GM21529 (cell line): ENCODE data around the gene WDR4.
"Not testable (repeated sequence)": the region's sequence is repeated elsewhere in the genome, so short reads cannot be mapped to it uniquely, and the experiment has no call there.

Source experiments
- ATAC-seq: cut with Tn5 transposase; IDR thresholded peaks from one replicate; pipeline ENCODE4 v1.9.1; 2021; ENCODE audit not compliant: unreplicated experiment

WDR4 gene

DNA sequence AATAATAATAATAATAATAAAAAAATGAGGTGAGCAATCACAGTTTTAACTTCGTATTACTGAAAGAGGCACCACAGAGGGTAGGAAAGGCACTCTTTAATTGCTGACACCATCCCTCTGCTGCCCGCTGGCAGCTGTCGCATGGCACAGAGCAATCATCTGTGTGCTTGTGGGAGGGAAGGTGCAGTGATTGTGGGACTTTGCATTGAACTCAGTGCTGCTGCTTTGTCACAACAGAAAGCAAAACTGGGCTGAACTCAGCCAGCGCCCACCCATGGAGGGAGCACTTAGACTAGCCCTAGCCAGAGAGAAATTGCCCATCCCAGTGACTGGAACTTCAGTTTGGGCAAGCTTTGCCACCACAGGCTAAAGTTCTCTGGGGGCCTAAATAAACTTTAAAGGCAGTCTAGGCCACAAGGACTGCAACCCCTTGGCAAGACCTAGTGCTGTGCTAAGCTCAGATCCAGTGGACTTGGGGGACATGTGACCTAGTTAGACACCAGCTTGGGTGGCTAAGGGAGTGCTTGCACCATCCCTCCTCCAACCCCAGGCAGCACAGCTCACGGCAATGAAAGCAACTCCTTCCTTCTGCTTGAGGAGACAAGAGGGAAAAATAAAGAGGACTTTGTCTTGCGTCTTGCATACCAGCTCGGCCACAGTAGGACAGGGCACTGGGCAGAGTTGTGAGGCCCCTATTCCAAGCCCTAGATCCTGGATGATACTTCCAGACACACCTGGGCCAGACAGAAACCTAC, 59.3 kb downstream of the WDR4 start:
- no peak for ATAC-seq

DNA sequence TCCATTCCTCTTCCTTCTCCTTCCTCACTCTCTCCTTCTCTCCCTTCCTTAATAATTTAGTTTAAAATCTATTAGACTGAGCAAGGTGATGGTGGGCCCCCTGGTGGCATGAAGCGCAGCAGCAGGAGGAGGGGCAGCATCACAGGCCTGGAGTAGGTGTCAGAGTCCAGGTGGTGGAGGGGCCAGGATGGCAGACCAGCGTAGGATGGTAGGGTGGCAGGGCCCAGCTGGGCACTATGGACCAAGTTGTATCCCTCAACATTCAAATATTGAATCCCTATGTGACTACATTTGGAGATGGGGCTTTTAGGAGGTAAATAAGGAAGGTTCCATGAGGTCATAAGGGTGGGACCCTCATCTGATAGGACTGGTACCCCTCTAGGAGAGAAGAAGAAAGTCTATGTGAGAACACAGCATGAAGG, 61.0 kb downstream of the WDR4 start:
- ATAC-seq, result no peak

DNA sequence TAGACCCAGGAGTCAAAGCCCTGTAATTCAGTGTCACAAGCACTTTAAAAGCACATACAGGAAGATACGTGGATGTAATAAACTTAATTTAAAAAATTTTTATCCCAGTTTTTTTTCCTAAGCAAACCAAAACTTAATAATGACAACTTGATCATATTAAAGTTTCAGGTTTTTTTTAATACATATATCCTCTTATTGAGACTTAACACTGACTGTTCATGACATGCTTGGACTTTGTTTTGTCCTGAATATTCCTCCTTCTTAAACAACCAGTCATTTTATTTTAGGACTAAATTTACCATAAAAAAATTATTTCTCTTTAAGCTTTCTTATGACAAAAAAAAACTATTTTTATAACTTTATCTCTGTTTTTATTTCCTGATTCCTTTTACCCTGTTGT, 64.1 kb downstream of the WDR4 start:
- ATAC-seq, result no peak

DNA sequence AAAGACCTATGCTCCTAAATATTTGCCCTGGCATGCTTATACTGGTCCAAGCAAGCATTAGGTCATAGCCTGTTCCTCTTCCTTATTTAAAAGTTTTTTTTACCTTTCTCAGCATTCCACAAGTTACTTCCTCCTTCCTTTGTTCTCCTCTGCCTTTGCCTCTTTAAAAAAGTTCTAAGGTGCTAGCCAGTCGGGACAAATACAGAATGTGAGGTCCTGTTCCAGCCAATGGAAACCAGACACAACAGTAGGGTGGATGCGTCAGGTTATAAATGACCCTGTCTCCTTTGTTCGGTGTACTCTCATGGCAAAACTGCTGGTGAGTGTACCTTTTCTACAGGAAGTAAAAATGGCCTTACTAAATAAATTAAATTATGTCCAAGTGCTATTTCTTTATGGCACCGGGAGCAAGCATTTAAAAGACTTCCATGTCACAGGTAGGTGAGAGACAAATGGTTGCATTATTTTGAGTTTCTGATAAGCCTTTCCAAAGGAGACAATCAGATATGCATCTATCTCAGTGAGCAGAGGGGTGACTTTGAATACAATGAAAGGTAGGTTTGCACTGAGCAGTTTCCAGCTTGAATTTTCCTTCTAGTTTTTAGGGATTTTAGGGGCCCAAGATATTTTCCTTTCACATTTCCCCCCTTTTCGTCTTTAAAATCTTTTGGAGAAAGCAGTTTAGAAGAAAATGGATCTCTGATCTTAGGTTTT, 66.7 kb downstream of the WDR4 start:
- not testable (repeated sequence) for ATAC-seq

DNA sequence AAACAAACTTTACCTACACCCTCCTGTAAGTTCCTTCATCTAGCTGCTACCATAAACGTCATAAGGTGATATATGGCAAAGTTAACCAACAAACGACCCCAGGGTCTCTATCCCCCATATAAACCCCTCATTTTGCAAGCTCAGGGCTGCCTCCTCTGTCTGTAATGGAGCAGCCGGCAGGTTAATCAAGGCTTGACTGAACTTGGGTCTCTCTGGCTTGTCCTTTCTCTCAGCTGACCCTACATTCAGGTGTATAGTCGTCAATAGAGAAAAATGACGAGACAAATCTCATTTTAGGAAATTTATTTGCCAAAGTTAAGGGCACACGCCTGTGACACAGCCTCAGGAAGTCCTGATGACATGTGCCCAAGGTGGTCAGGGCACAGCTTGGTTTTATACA, 67.4 kb downstream of the WDR4 start:
- no peak for ATAC-seq

DNA sequence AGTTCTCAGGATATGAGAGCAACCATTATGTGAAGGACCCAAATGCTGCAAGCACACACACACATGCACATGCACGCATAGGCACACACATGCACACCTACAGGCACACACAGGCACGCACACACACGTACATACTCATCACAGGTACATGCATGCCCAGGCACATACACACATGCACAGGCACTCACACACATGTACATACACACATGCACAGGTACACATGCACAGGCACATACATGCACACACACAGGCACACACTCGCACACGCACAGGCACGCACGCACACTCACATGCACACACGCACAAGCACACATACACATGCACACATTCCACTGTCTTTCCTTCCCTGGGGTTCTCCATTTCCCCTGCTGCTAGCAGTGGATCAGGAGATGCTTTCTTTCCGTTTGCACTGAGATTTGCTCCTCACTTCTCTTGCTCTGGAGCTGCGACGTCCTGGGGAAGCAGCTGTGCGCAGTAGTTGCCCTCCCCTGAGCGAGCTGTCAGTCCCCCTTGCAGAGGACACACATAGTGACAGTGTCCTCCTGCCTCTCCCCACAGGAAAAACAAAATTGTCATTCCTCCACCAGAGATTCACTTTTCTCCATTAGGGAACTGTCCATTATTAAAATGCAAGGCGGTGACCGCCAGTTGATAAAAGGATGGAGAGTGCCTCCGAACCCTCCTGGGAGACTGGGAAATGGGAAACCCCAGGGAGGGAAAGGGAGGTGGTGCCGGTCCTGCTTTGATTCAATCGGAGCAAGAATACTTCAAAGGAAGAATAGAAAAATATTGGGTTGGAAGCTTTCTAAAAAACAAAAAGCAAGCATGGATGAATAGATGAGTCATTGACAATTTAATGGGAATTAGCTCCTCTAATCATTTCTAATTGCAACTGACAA, 69.5 kb downstream of the WDR4 start:
- no peak for ATAC-seq

DNA sequence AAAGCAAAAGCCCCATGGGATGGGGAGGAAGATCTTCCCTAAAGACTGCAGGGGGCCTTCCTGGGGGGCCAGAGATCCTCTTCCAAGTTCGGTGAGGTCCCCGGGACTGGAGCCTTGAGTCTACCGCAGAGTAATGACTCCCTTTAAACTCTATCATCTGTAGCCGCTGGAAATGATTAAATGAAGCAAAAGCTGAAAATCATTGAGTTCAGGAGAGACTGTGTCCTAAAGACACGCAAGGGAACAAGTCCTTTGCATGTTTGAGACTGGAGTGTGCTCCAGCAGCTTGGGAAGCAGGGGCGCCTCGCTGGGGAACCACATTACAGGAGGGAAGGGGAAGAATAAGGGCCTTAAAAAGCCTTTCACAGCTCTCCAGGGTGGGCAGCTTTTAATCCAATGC, 70.2 kb downstream of the WDR4 start:
- no peak for ATAC-seq

DNA sequence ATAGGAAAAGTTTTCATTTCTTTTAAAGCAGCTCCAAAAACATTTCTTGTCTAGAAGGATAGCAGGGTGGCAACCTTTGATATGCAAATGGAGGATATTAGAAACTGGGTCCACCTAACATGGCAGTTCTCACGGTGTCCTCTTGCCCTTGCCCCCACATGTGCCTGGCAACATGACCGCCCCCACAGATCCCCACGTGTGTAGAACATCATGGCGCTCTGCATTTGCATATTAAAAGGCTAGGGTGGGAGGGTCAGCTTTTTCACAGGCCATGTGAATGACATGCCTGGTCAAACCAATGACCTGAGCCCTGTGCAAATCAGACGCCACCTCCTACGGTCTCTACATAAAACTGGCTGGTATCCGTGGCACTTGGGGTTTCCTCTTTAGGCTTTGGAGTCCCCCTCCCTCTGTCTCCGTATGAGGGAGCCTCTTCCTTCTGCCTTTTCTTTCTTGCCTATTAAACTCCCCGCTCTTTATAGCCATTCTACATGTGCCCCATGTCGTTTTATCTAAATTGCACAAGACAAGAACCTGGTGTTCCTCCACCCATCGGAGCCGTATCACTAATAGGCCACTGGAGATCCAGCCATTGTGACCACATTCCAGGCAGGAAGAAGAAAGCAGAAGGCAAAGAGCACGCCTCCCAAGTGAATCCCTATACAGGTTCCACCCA, 71.3 kb downstream of the WDR4 start:
- no peak for ATAC-seq

DNA sequence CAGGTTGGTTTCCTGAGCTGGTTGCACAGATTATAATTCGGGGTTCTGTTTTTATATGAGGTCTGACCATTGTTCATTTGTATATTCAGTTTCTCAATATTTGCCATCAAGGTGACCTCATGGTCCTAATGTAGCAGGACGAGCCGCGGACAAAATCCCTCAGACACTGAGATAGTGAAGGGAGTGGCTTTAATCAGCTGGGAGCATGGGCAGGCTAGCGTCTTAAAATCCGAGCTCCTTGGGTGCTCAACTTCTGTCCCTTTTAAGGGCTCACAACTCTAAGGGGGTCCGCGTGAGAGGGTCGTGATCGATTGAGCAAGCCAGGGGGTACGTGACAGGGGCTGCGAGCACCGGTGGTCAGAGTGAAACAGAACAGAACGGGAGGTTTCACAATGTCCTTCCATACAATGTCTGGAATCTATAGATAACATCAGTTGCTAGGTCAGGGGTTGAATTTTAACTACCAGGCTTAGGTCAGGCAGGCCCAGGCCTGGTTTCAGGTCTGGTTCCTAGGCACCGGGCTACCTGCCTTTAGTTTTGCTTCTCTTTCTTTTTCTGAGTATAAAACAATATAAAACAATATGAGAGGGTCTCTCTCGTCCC, 71.9 kb downstream of the WDR4 start:
- ATAC-seq, result not testable (repeated sequence)

DNA sequence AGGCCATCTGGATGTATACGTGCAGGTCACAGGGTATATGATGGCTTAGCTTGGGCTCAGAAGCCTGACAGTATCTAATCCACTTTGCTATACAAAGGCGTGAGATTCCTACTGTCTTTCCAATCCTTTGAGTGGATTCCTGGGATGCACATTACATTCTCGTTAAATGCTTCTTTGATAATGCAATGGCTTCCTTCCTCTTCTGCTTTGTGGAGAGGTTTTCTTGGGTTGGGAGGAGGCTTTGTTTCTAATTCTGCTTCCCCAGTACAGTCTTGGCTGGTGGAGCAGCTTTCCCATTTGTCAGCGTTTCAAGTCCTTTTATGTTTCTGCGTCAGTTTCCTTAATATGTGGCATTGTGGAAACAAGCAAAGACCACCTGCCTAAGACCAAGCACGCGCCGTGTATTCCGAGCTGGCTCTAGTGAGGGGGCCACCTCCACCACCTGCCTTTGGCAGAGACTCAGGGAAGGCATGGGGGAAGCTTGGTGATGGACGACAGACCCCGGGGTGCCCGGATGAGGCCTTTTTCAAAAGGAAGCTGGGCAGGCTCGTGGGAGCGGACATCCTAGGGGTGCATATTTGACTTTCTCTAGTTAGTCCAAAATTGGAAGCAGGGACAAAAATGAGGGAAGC, 72.7 kb downstream of the WDR4 start:
- no peak for ATAC-seq

DNA sequence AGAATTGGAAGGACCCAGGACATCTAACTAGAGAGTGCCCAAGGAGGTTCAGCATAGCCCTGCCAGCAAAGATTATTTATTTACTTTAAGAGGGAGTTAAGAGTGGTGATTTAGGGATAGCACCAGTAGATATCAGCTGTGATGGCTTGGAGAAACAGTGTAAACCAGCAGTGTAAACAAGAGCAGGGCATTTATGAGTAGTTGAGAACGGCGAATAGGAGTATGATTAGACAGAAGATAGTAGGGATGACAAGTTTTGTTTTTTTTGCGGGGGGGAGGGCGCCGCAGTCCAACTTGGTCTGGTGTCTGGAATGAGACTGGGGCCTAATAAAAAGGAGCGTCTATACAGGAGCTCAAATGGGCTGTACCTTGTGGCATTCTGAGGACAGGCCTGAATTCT, 77.7 kb downstream of the WDR4 start:
- not testable (repeated sequence) for ATAC-seq

DNA sequence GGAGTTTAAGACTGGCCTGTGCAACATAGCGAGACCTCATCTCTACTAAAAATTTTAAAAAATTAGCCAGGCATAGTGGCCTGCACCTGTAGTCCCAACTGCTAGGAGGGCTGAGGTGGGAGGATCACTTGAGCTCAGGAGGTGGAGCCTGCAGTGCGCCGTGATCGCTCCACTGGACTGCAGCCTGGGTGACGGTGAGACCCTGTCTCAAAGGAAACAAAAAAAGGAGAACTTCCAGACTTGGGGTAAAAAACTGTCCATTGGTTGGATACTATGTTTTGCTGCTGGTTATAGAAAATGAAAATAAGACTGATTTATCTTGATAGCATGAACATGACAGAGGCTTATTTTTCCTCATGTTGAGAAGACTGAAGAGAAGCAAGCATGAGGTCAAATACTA, 79.4 kb downstream of the WDR4 start:
- ATAC-seq, result no peak

DNA sequence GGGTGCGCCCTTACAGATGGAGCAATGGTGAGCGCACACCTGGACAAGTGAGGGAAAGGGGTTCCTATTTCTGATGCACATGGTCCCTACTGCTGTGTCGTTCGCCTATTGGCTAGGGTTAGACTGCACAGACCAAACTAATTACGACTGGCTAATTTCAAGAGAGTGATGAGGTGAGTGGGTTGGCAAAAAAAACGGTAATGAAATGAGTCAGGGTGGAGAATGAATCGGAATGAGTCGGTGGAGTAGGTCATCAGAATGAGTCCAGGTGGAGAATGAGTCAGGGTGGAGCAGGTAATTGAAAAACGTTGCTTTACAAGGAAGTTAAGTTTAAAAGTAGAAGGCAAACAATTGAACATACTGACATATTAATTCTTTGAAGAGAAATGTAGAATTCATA, 79.8 kb downstream of the WDR4 start:
- ATAC-seq, result no peak
